ENCODE results near the gene IGF2BP3. TPM values are rescaled to one million over a fixed set of nuclear protein-coding genes. Genes with fewer than 3 reads are reported as not detected.

Gene IGF2BP3
- total RNA-seq, 2 donors from 2014 or later: 0.24 to 1.2 TPM

DNA sequence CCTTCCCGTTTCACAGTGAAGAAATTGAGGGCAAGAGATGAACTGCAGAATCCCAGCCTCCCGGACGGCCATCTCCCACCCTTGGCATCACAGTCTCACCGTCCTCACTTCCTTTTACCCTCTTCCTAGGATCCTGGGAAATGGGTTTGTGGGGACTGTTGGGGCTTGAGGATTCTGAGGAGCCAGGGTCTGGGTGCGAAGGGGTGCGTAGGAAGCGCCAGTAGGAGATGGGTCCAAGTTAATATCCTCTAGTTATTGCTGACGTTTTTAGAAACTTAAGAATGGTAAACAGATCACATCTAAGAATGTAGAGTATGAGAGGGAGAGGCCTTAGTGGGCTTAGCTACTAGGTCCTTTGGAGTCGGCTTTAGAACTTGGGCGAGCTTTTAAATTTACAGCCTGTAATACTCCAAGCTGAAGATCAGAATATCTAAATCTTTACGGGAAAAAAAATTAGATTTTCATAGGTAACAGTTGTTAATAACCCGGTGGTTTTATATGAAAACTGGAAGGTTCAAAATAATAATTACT lies 170.5 kb downstream of the IGF2BP3 start:
- DNase-seq: no peak
- intact Hi-C loops (cut with DNase I): no loop called here
- Histone ChIP-seq H3K4me3 (peak overlapping the region; percentile 70), H3K36me3 (no peaks in the 10 kb centered on the region), H3K27me3 (no peaks in the 10 kb centered on the region), H3K4me1 (peaks cover 7% of the 10 kb centered on the region), H3K27ac (peak overlapping the region; percentile 78), H3K9ac (ENCODE audit: low read depth in 2 of 2, low read length in 2 of 2) (peak overlapping the region; percentile 94 to 97), H3K9me3 (no peaks in the 10 kb centered on the region)
- TF ChIP-seq, protein P1, sequence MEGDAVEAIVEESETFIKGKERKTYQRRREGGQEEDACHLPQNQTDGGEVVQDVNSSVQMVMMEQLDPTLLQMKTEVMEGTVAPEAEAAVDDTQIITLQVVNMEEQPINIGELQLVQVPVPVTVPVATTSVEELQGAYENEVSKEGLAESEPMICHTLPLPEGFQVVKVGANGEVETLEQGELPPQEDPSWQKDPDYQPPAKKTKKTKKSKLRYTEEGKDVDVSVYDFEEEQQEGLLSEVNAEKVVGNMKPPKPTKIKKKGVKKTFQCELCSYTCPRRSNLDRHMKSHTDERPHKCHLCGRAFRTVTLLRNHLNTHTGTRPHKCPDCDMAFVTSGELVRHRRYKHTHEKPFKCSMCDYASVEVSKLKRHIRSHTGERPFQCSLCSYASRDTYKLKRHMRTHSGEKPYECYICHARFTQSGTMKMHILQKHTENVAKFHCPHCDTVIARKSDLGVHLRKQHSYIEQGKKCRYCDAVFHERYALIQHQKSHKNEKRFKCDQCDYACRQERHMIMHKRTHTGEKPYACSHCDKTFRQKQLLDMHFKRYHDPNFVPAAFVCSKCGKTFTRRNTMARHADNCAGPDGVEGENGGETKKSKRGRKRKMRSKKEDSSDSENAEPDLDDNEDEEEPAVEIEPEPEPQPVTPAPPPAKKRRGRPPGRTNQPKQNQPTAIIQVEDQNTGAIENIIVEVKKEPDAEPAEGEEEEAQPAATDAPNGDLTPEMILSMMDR (IDR thresholded peaks at IDR 0.05): no peak

GRCh38 chr7:23298885-23299769 lies 171.2 kb downstream of the IGF2BP3 start, which contains the start of gene MALSU1:
Gene MALSU1 (plus strand): TSS chr7:23299339. CDS start chr7:23299353, 14 bp downstream.
- peak within 1 kb of the TSS; percentile 70 for H3K4me3 ChIP-seq
- intact Hi-C loops (cut with DNase I): no loop called here
- no peaks in the 10 kb centered on the region for H3K36me3 ChIP-seq
- peaks cover 7% of the 10 kb centered on the region for H3K4me1 ChIP-seq
- peak; percentile 97 for DNase-seq
- H3K27ac ChIP-seq: peak within 1 kb of the TSS; percentile 78
- no peaks in the 10 kb centered on the region for H3K27me3 ChIP-seq
- TF ChIP-seq, protein P1 (IDR thresholded peaks at IDR 0.05): no peak
- peak within 1 kb of the TSS; percentile 94 to 97 for H3K9ac ChIP-seq (ENCODE audit: low read depth in 2 of 2, low read length in 2 of 2)
- H3K9me3 ChIP-seq: no peaks in the 10 kb centered on the region

DNA sequence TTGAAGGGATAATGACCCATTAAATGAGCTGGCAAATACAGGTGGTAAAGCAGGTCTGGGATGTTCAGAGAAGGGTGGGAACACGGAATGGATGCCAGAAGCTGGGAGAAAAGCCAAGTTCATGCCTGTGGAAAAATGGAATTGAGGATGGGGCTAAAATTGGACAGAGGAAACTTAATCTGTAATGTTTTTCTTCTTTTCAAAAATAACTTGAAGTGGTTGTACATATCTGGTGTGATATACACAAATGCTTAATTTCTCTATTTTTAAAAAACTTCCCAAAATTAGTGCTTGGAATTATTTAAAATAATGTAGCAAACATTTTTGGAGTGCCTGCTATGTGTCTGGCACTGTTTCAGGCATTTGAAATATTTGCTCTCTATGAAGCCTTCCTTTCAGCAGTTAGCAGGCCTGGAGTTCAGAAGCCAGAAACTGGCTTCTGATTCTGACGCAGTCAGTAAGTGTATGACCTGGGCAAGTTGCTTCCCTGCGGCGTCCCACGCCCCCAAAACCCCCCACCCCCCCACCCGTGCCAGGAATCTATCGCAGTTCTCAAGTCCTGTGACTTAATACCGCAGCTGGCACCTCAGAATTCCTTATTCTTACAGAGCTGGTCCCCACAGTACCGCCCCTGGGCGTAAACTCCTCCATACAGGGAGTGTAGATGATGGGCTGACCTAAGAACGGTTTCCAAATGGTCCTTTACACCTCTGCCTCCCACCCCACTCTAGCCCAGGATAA lies 172.0 kb downstream of the IGF2BP3 start:
- Histone ChIP-seq H3K27ac (peak overlapping the region; percentile 78), H3K36me3 (no peaks in the 10 kb centered on the region), H3K9me3 (no peaks in the 10 kb centered on the region), H3K4me1 (peaks cover 7% of the 10 kb centered on the region), H3K4me3 (no peak overlapping the region), H3K27me3 (no peaks in the 10 kb centered on the region), H3K9ac (ENCODE audit: low read depth in 2 of 2, low read length in 2 of 2) (no peak overlapping the region)
- DNase-seq: no peak
- intact Hi-C loops (cut with DNase I): no loop called here
- TF ChIP-seq, protein P1 (IDR thresholded peaks at IDR 0.05): no peak

- Histone ChIP-seq H3K4me3 (no peak overlapping the region), H3K9ac (ENCODE audit: low read depth in 2 of 2, low read length in 2 of 2) (no peak overlapping the region), H3K4me1 (peaks cover 6% of the 10 kb centered on the region), H3K27me3 (no peaks in the 10 kb centered on the region), H3K9me3 (no peaks in the 10 kb centered on the region), H3K36me3 (no peaks in the 10 kb centered on the region), H3K27ac (no peak overlapping the region)
- intact Hi-C loops (cut with DNase I): no loop called here
- TF ChIP-seq, protein P1 (IDR thresholded peaks at IDR 0.05): no peak
- DNase-seq: no peak
Observed at GRCh38 chr7:23295401-23295697, 174.9 kb downstream of the IGF2BP3 start.

GRCh38 chr7:23294549-23295400 lies 175.5 kb downstream of the IGF2BP3 start:
- no peak overlapping the region for H3K9ac ChIP-seq (ENCODE audit: low read depth in 2 of 2, low read length in 2 of 2)
- H3K27ac ChIP-seq: no peak overlapping the region
- no peaks in the 10 kb centered on the region for H3K9me3 ChIP-seq
- no peaks in the 10 kb centered on the region for H3K27me3 ChIP-seq
- no peak for DNase-seq
- intact Hi-C loops (cut with DNase I): no loop called here
- H3K36me3 ChIP-seq: no peaks in the 10 kb centered on the region
- H3K4me3 ChIP-seq: no peak overlapping the region
- H3K4me1 ChIP-seq: no peaks in the 10 kb centered on the region
- TF ChIP-seq, protein P1 (IDR thresholded peaks at IDR 0.05): no peak
